Natural killer cell (primary cell): ENCODE results near the gene CHTF8. TPM values are rescaled to one million over a fixed set of nuclear protein-coding genes. Genes with fewer than 3 reads are reported as not detected.

Experiments used
- total RNA-seq, 4 donors: library from RNA; stranded (reverse); fragments of 120-200 nt in 1 of 4; gene quantifications; one replicate each; pipeline versions ENCODE4 v1.2.3 to v1.2.4, GENCODE V29; 2013 to 2022

CHTF8 gene
- total RNA-seq, 3 donors from 2014 or later (not counting 1 experiment from before 2014, with no cell fraction given): 45.7 to 76.5 (median 74.2) TPM

Other genes with a start within 250 kb of the CHTF8 start
- gene HAS3, start 26.9 kb downstream of the CHTF8 start, total RNA-seq: 1 to 10 TPM; 1.8 to 2.5 (median 2.3) TPM
- 10 to 100 TPM; 23.2 to 42.6 (median 36.3) TPM for gene UTP4, start 61 bp upstream of the CHTF8 start, total RNA-seq
- gene SNTB2, start 54.6 kb upstream of the CHTF8 start, total RNA-seq: 10 to 100 TPM; 43.8 to 55.2 (median 49.9) TPM
- gene VPS4A, start 178.8 kb upstream of the CHTF8 start, total RNA-seq: 10 to 100 TPM; 60.5 to 71.5 (median 62.5) TPM
- gene PDF, start 198.0 kb upstream of the CHTF8 start, total RNA-seq: 1 to 10 TPM; 3.0 to 5.7 (median 4.6) TPM
- gene COG8, start 207.0 kb upstream of the CHTF8 start, total RNA-seq: 10 to 100 TPM; 26.3 to 34.6 (median 29.0) TPM
- gene NIP7, start 207.2 kb upstream of the CHTF8 start, total RNA-seq: 10 to 100 TPM; 33.7 to 41.8 (median 37.7) TPM
- 1 to 10 TPM; 1.4 to 1.8 (median 1.6) TPM for gene TMED6, start 219.2 kb upstream of the CHTF8 start, total RNA-seq